Neutrophil (primary cell): Measurements from ENCODE around the gene EIF4A3.

ENCODE experiments used
- H3K27ac ChIP-seq: fragments of 200-600 bp; sonication (generic); 2 replicates; pipeline ENCODE4 v1.5.1; 2016; ENCODE audit warnings: mild to moderate bottlenecking, moderate library complexity
- H3K27me3 ChIP-seq: fragments of 200-600 bp; sonication (generic); 2 replicates; pipeline ENCODE4 v1.6.0; 2016; ENCODE audit warnings: mild to moderate bottlenecking
- H3K36me3 ChIP-seq: fragments of 200-600 bp; sonication (generic); 2 replicates; pipeline ENCODE4 v1.5.1; 2017
- H3K4me1 ChIP-seq, 2 experiments: fragments of 200-600 bp in 1 of 2; sonication (generic) in 1 of 2; 1 replicate in 1 of 2; 2 replicates in 1 of 2; pipeline versions ENCODE4 v1.5.1 to v1.6.1; 2013 to 2016; ENCODE audit warnings: low read depth in 1 of 2, low read length in 1 of 2, mild to moderate bottlenecking in 1 of 2, moderate library complexity in 1 of 2; ENCODE audit not compliant: control insufficient read depth in 1 of 2, insufficient read depth in 1 of 2
- H3K4me3 ChIP-seq, 2 experiments: fragments of 200-600 bp in 1 of 2; sonication (generic) in 1 of 2; 1 replicate in 1 of 2; 2 replicates in 1 of 2; pipeline ENCODE4 v1.5.1; 2013 to 2016; ENCODE audit warnings: low read depth in 1 of 2, low read length in 1 of 2, mild to moderate bottlenecking in 1 of 2, moderate library complexity in 1 of 2
- H3K9me3 ChIP-seq: fragments of 200-600 bp; sonication (generic); 2 replicates; pipeline ENCODE4 v1.5.1; 2016
- CTCF ChIP-seq: fragments of 200-600 bp; sonication (generic); IDR thresholded peaks from 2 replicates; pipeline ENCODE4 v1.5.1; 2016; ENCODE audit warnings: antibody characterized with exemption

Gene EIF4A3

GRCh38 chr17:80180192-80180591, 33.3 kb upstream of the EIF4A3 start:
- Histone ChIP-seq H3K4me3 (no peak overlapping the region), H3K9me3 (no peaks in the 10 kb centered on the region), H3K27ac (no peak overlapping the region), H3K36me3 (no peaks in the 10 kb centered on the region), H3K4me1 (no peaks in the 10 kb centered on the region), H3K27me3 (peaks cover 18% of the 10 kb centered on the region)
- TF ChIP-seq CTCF = no peak

GRCh38 chr17:80177986-80178595, 31.2 kb upstream of the EIF4A3 start:
- H3K27ac ChIP-seq = no peak overlapping the region
- H3K36me3 ChIP-seq = no peaks in the 10 kb centered on the region
- no peak for TF ChIP-seq CTCF
- peaks cover 25% of the 10 kb centered on the region for H3K27me3 ChIP-seq
- no peak overlapping the region for H3K4me3 ChIP-seq
- no peaks in the 10 kb centered on the region for H3K4me1 ChIP-seq
- H3K9me3 ChIP-seq = no peaks in the 10 kb centered on the region

GRCh38 chr17:80176757-80177156, 29.8 kb upstream of the EIF4A3 start:
- H3K4me3 ChIP-seq = no peak overlapping the region
- H3K27me3 ChIP-seq = peaks cover 30% of the 10 kb centered on the region
- no peak for TF ChIP-seq CTCF
- H3K36me3 ChIP-seq = no peaks in the 10 kb centered on the region
- no peaks in the 10 kb centered on the region for H3K4me1 ChIP-seq
- no peaks in the 10 kb centered on the region for H3K9me3 ChIP-seq
- no peak overlapping the region for H3K27ac ChIP-seq

GRCh38 chr17:80173916-80174315, 27.0 kb upstream of the EIF4A3 start:
- TF ChIP-seq CTCF = no peak
- H3K27ac ChIP-seq = no peak overlapping the region
- peaks cover 35% of the 10 kb centered on the region for H3K27me3 ChIP-seq
- no peaks in the 10 kb centered on the region for H3K36me3 ChIP-seq
- no peak overlapping the region for H3K4me3 ChIP-seq
- no peaks in the 10 kb centered on the region for H3K9me3 ChIP-seq
- H3K4me1 ChIP-seq = no peaks in the 10 kb centered on the region

GRCh38 chr17:80173126-80173525, 26.2 kb upstream of the EIF4A3 start:
- no peak for TF ChIP-seq CTCF
- Histone ChIP-seq H3K27ac (no peak overlapping the region), H3K4me1 (no peaks in the 10 kb centered on the region), H3K4me3 (no peak overlapping the region), H3K27me3 (peaks cover 32% of the 10 kb centered on the region), H3K36me3 (no peaks in the 10 kb centered on the region), H3K9me3 (no peaks in the 10 kb centered on the region)

- peaks cover 33% of the 10 kb centered on the region for H3K27me3 ChIP-seq
Measured at GRCh38 chr17:80171681-80172080, 24.8 kb upstream of the EIF4A3 start.

More at GRCh38 chr17:80171681-80172080, 24.8 kb upstream of the EIF4A3 start:
- no peak for TF ChIP-seq CTCF
- Histone ChIP-seq H3K36me3 (no peaks in the 10 kb centered on the region), H3K4me1 (no peaks in the 10 kb centered on the region), H3K9me3 (no peaks in the 10 kb centered on the region), H3K27ac (no peak overlapping the region), H3K4me3 (no peak overlapping the region)
